ENCODE measurements around the gene ARMC8. TPM values are rescaled to one million over a fixed set of nuclear protein-coding genes. Genes with fewer than 3 reads are reported as not detected.

ARMC8 gene
- total RNA-seq, 1 experiment from 2014 or later: 63.6 TPM

GRCh38 chr3:138157743-138158142, 29.4 kb upstream of the ARMC8 start:
- H3K4me3 Mint-ChIP-seq: no peak overlapping the region
- H3K56ac ChIP-seq (ENCODE audit: insufficient read length, low read depth, low read length): no peak overlapping the region

More at GRCh38 chr3:138157743-138158142, 29.4 kb upstream of the ARMC8 start:
- Histone ChIP-seq H2BK12ac (ENCODE audit: insufficient read length, low read depth, low read length) (no peak overlapping the region), H2AK5ac (ENCODE audit: insufficient read length, low read length) (no peak overlapping the region), H3K9me3 (ENCODE audit: control insufficient read depth, low read depth, low read length) (no peaks in the 10 kb centered on the region), H3K18ac (ENCODE audit: insufficient read length, low read depth, low read length) (no peak overlapping the region), H3K4ac (ENCODE audit: low read depth, low read length) (no peak overlapping the region), H3K9ac (ENCODE audit: extremely low read depth, insufficient read length, low read length) (no peak overlapping the region), H4K20me1 (ENCODE audit: control insufficient read depth, insufficient read depth, insufficient read length) (no peaks in the 10 kb centered on the region), H3K27ac (ENCODE audit: insufficient read length, low read depth, low read length) (no peak overlapping the region), H4K8ac (replicated peaks; ENCODE audit: insufficient read length, low read depth, low read length) (no peak overlapping the region), H3K4me1 (ENCODE audit: insufficient read depth, low read length) (no peaks in the 10 kb centered on the region), H2BK15ac (ENCODE audit: low read depth, low read length) (no peak overlapping the region), H2BK120ac (ENCODE audit: low read depth, low read length, poor library complexity, severe bottlenecking) (no peak overlapping the region), H3K79me1 (ENCODE audit: insufficient read depth, low read depth, low read length, poor library complexity, severe bottlenecking) (no peaks in the 10 kb centered on the region), H3K4me2 (ENCODE audit: insufficient read depth, insufficient read length, low read length) (no peak overlapping the region), H4K91ac (ENCODE audit: insufficient read length, low read depth, low read length) (no peak overlapping the region), H2AFZ (ENCODE audit: low read length) (no peak overlapping the region), H3K27me3 (ENCODE audit: insufficient read depth, low read length) (no peaks in the 10 kb centered on the region), H2BK20ac (ENCODE audit: low read depth, low read length, poor library complexity, severe bottlenecking) (no peak overlapping the region), H3T11ph (ENCODE audit: low read length) (no peak overlapping the region), H2BK5ac (ENCODE audit: insufficient read length, low read length) (no peak overlapping the region), H3K23me2 (ENCODE audit: insufficient read length, low read depth, low read length, poor library complexity, severe bottlenecking) (no peaks in the 10 kb centered on the region), H4K5ac (ENCODE audit: insufficient read length, low read depth, low read length) (no peak overlapping the region), H3K14ac (ENCODE audit: insufficient read depth, low read length) (no peak overlapping the region), H3K79me2 (ENCODE audit: insufficient read depth, low read length) (no peaks in the 10 kb centered on the region), H3K23ac (ENCODE audit: insufficient read length, low read depth, low read length) (no peak overlapping the region)
- DNase-seq: no peak
- WGBS (ENCODE audit: extremely low coverage, insufficient read length, low lambda C conversion rate): no CpG with 5 or more reads among the region's 4 CpGs
- Mint-ChIP-seq H3K27me3 (ENCODE audit: low read depth) (peaks cover 2% of the 10 kb centered on the region; the same call in 1 of the 2 replicates), H3K27ac (peak overlapping the region in 1 of 3 experiments; percentile 52; a peak in 1 of 7 replicates), H3K4me1 (peaks cover 6 to 8% of the 10 kb centered on the region in 2 experiments), H3K36me3 (ENCODE audit: insufficient read depth in 1 of 3, low read depth in 3 of 3) (peaks cover 12 to 27% (median 20%) of the 10 kb centered on the region in 3 experiments), H3K9me3 (peaks cover 10 to 18% of the 10 kb centered on the region in 2 experiments)
- TF ChIP-seq, protein P1, sequence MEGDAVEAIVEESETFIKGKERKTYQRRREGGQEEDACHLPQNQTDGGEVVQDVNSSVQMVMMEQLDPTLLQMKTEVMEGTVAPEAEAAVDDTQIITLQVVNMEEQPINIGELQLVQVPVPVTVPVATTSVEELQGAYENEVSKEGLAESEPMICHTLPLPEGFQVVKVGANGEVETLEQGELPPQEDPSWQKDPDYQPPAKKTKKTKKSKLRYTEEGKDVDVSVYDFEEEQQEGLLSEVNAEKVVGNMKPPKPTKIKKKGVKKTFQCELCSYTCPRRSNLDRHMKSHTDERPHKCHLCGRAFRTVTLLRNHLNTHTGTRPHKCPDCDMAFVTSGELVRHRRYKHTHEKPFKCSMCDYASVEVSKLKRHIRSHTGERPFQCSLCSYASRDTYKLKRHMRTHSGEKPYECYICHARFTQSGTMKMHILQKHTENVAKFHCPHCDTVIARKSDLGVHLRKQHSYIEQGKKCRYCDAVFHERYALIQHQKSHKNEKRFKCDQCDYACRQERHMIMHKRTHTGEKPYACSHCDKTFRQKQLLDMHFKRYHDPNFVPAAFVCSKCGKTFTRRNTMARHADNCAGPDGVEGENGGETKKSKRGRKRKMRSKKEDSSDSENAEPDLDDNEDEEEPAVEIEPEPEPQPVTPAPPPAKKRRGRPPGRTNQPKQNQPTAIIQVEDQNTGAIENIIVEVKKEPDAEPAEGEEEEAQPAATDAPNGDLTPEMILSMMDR (conservative IDR thresholded peaks at IDR 0.05): no peak

Data from H9 (cell line).